ENCODE results near the gene TMEM14A.
"Not testable (repeated sequence)": the region's sequence is repeated elsewhere in the genome, so short reads cannot be mapped to it uniquely, and the experiment has no call there.

Gene TMEM14A

DNA sequence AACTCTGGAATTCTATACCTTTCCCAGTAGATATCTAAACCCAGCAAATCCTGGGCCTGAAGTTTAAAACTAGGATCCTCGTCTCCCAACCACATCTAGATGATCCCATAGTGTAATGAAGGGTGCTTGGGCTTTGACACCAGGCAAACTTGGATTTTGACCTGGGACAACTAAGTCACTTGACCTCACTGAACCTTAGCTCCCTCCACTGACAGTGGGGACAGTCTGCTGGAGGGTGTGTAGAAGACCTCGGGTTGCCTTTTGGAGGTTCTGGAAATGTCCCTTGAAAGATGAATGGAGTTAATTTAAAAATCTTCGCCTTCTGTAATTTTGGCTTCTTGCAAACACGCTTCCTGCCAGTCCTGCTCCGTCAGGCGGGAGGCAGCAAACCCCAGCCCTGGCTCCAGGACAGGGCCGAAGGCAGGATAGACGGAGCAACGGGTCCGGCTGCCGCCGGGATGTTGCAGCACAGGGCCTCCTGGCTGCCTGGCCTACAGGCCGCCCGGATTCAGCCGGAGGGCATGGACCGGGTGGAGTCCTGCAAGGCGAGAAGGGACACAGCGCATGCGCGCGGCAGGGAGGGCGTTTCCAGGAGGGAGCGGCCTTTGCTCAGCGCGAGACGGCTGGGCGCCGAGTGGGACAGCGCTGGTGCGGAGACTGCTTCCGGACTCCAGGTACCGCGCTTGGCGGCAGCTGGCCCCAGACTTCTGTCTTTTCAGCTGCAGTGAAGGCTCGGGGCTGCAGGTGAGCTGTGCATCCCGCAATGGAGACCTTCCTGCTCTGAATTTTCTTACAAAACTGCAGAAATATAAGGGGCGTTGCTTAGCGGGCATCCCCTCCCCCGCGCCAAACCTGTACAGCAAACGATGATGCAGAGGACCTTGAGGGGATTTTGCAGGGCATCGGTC, at the start of gene TMEM14A:
TSS of gene TMEM14A (plus strand) at position 612 of the 908 bp plus-strand sequence. CDS start 5,990 bp downstream, outside the sequence.
- peak; percentile 73 for DNase-seq (ENCODE audit: low read depth, low spot score)

- no peak for DNase-seq (ENCODE audit: low read depth, low spot score)
These were observed 49.3 kb upstream of the TMEM14A start for GRCh38 chr6:52621631-52622030.

DNA sequence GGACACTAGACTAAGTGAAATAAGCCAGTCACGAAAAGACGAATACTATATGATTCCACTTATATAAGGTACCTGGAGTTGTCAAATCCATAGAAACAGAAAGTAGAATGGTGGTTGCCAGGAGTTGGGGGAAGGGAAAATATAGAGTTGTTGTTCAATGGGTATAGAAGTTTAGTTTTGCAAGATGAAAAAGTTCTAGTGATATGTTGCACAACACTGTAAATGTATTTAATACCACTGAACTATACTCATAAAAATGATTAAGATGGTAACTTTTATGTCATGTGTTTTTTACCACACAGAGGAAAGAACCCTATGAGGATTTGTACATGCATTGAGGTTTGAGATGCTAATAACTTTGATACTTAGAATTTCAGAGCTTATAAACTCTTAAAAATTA, 48.1 kb upstream of the TMEM14A start:
- DNase-seq (ENCODE audit: low read depth, low spot score) = no peak

DNA sequence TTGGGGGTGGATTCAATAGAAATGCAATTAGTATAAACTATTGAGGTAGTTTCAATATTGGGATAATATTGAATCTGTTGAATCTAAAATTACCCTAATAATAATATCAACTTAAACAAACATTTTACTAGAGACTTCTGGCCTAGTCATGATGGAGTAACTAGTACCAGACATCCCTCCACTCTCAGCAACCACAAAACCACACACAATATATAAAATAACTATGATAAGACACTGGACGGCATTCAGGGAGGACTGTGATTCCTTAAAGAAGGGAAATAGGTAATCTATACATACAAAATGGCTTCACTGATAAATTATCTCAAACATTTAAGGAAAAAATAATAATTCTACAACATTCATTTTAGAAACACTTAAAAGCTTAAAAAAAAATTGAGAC, 38.9 kb upstream of the TMEM14A start:
- no peak for DNase-seq (ENCODE audit: low read depth, low spot score)

GRCh38 chr6:52634211-52634610, 36.7 kb upstream of the TMEM14A start:
- no peak for DNase-seq (ENCODE audit: low read depth, low spot score)

GRCh38 chr6:52635049-52635577, 35.8 kb upstream of the TMEM14A start:
- no peak for DNase-seq (ENCODE audit: low read depth, low spot score)

GRCh38 chr6:52636830-52637229, 34.1 kb upstream of the TMEM14A start:
- DNase-seq (ENCODE audit: low read depth, low spot score) = no peak

- DNase-seq (ENCODE audit: low read depth, low spot score) = no peak
These were observed 31.4 kb upstream of the TMEM14A start for GRCh38 chr6:52639493-52639892.

- DNase-seq (ENCODE audit: low read depth, low spot score) = peak; percentile 33
These were observed 30.7 kb upstream of the TMEM14A start for GRCh38 chr6:52640170-52640569.

GRCh38 chr6:52640916-52641315, 30.0 kb upstream of the TMEM14A start:
- DNase-seq (ENCODE audit: low read depth, low spot score) = no peak

DNA sequence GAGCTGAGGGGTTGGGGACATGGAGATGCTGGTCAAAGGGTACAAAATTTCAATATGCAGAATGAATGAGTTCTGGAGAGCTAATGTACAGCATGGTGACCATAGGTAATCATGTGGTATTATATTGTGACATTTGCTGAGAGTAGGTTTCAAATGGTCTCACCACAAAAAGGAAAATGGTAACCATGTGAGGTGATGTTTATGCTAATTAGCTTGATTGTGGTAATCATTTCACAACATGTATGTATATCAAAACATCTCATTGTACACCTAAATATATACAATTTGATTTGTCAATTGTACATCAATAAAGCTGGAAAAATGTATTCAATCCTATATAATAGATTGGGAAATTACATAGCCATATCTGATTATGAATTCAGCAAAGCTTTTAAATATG, 29.5 kb upstream of the TMEM14A start:
- no peak for DNase-seq (ENCODE audit: low read depth, low spot score)

DNA sequence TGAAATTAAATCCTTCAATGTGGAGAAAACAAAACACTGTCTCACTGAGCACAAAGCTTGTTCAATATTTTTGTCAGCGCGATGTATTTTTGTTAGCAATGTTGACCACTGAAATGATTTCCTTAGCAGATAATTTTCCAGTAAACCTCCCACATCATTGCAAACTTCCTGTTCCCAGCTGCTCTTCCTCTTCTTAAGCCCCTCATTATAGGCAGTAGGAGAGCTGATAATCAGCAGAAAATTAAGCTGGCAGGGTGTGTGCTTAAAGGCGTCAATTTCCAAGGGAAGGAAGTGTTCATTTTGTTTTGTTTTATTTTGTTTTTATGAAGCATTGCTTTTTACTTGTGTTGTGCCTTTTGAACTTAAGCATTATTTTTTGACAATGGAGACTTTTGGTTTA, 29.1 kb upstream of the TMEM14A start:
- DNase-seq (ENCODE audit: low read depth, low spot score) = no peak

DNA sequence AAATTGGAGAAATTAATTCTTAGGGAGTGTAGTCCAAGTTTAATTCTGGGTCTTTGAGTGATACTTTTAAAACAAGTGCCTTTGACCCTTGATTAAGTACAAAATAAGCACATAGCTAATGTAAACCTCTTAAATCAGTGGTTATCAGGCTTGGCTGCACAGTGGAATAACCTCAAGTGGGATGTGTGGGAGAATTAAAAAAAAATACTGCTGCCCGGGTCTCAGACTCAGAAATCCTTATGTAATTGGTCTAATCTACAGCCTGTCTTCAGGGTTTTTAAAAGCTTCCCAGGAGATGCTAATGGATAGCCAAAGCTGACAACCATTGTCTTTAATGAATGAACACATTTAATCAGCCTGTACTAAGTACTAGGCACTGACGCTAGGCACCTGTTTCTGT, 28.5 kb upstream of the TMEM14A start:
- DNase-seq (ENCODE audit: low read depth, low spot score) = no peak

DNA sequence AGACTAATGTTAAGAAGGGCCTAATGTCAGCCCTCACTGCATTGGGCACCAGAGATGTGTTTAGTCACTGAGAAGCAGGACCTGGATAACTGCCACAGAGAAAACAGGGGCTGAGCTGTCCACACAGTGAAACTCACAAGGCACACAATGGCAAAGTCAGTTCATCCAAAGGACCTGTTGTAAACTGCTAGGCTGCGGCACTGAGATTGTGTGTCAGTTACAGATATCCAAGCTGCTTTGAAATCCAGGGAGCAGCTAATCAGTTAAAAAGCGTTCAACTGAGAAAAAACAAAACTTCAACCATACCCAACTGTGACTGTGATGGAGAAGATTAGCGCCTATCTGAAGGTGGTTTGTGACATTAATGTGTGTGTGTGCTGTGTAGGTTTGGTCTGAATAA, 27.8 kb upstream of the TMEM14A start:
- no peak for DNase-seq (ENCODE audit: low read depth, low spot score)

DNA sequence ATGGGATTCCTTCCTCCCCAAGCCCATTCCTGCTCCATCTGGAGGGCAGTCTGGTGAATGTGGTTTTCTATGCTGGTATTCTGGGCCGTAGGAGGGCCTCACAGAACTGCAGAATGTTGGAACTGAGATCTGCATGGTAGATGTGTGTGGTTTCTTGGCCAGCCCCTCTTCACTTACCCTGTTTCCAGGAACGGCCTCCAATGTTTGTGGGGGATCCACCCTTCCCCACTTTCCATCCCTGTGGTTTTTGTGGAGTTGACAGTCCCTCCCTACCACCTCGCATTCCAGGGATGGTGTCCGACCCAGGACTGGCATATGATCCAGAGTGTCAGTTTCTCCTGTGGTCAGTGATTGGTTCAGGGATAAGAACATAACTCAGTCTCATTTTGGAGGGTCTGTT, 26.7 kb upstream of the TMEM14A start:
- DNase-seq (ENCODE audit: low read depth, low spot score) = no peak

DNA sequence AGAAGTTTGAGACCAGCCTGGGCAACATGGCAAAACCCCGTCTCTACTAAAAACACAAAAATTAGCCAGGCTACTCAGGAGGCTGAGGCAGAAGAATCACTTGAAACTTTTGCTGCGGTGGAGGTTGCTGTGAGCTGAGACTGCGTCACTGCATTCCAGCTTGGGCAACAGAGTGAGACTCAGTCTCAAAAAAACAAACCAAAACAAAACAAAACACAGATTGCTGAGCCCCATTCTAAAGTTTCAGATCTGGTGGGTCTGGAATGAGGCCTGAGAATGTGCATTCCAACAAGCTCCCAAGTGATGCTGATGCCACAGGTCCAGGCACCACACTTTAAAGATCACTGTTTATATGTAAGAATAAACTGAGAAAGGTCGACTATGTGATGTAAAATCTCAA, 24.9 kb upstream of the TMEM14A start:
- DNase-seq (ENCODE audit: low read depth, low spot score) = no peak

DNA sequence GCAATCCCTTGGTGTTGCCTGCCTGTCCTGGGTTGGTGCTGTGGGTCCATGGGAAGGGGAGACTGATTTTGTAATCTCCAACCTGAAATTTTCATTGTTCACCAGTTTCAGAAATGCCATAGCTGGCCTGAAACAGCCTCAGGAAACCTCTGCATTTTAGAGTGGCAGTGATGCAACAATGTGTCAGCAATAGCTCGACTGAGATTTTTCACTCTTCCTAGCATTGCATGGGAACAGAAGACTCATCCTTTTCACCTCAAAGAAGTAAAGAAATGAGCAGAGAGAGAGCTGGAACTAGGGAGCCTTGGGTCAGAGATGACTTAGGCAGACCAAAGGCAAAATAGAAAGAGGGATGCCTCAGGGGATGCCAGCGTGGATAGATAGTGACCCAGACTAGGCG, 23.7 kb upstream of the TMEM14A start:
- DNase-seq (ENCODE audit: low read depth, low spot score) = no peak

DNA sequence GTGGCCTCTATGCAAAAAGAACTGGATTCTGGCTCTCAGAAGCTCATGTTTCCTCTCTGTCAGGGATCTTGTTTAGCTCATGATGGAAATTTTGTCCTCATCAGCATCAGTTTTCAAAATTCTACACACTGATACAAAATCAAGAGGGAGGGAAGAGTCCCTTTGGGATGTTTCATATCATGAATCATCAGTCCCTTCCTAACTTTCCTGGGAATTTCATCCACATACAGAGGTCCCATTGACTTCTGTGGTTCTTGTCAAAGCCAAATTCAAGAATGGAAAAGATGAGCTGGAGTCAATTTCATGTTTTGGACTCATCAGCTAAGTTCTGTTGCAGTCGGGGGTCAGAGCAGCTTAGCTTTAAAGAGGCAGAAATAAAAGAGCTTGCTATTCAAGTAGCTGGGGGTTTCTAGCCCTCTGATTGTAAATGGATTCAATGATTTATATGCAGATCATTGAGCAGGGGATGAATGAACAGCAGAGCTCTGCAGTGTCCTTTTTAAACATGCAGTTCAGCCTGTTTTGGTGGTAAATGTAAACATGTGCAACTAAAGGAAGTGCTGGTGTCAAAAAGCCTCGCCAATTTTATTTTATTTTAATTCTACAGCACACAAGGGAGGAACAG, 21.3 kb upstream of the TMEM14A start:
- no peak for DNase-seq (ENCODE audit: low read depth, low spot score)

DNA sequence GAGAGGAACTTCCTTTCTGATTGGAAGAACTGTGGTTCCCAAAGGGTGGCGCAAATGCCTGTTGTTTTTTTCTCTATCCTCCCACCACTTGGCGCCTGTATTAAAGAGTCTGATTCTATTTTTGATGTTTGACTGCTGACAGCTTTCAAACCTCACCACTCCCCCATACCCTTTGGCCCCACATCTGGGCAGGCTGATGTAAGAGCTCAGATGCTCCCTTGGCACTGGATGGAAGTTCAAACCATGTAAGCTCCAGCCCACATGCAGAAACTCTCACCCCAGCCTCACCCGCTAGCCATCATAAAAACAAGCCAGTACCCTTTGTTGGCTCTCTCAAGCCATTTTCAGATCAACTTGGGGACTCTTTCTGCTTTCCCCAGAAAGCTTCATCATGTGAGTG, 20.0 kb upstream of the TMEM14A start:
- no peak for DNase-seq (ENCODE audit: low read depth, low spot score)

DNA sequence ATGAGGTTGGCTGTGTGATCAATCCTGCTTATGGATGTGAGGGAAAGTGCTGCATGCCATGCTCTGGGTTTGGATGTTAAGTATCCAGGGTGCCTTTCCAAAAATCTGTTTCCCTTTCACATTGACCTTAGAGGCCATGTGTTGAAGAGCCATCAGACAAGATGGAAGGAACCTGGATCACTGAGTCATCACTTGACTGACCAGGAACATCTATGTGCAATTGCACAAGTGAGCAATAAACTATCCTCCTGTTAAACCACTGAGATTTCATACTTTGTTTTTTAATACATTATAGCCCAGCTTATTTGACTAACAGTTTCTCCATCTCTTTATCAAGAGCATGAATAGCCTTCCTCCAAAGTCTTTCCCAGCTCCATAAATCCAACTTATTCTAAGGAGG, 17.8 kb upstream of the TMEM14A start:
- no peak for DNase-seq (ENCODE audit: low read depth, low spot score)

- no peak for DNase-seq (ENCODE audit: low read depth, low spot score)
These were observed 16.9 kb upstream of the TMEM14A start for GRCh38 chr6:52654007-52654406.

GRCh38 chr6:52654592-52654991, 16.3 kb upstream of the TMEM14A start:
- DNase-seq (ENCODE audit: low read depth, low spot score) = no peak

DNA sequence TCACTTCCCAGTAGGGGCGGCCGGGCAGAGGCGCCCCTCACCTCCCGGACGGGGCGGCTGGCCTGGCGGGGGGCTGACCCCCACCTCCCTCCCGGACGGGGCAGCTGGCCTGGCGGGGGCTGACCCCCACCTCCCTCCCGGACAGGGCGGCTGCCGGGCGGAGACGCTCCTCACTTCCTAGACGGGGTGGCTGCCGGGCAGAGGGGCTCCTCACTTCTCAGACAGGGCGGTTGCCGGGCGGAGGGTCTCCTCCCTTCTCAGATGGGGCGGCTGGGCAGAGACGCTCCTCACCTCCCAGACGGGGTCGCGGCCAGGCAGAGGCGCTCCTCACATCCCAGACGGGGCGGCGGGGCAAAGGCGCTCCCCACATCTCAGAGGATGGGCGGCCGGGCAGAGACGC, 15.0 kb upstream of the TMEM14A start:
- not testable (repeated sequence) for DNase-seq (ENCODE audit: low read depth, low spot score)
